Measurements from ENCODE around the gene AKAP4.

AKAP4 gene

DNA sequence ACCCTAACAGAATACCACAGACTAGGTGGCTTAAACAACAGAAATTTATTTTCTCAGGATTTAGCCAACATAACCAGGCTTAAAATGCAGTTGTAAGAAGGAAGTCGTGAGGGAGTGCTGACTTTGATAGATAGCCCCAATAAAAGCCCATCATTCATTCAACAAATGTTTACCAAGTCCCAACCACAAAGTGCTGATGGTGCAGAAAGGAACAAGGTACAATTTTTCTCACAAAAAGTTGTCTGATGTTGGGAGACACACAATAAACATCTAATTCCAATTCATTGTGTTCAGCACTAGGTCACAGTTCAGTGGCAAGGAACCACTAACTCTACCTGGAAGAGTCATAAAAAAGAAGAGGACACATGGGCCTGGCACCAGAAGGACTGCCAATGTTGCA lies 42.2 kb downstream of the AKAP4 start:
- H3K27ac Mint-ChIP-seq, result no peak overlapping the region
- H3K4me3 Mint-ChIP-seq, result no peak overlapping the region
- H3K9me3 Mint-ChIP-seq, result no peaks in the 10 kb centered on the region
- no peaks in the 10 kb centered on the region for H3K4me1 Mint-ChIP-seq (ENCODE audit: low read depth)
- no peaks in the 10 kb centered on the region for H3K36me3 Mint-ChIP-seq (ENCODE audit: low read depth)
- H3K27me3 Mint-ChIP-seq, result no peaks in the 10 kb centered on the region

DNA sequence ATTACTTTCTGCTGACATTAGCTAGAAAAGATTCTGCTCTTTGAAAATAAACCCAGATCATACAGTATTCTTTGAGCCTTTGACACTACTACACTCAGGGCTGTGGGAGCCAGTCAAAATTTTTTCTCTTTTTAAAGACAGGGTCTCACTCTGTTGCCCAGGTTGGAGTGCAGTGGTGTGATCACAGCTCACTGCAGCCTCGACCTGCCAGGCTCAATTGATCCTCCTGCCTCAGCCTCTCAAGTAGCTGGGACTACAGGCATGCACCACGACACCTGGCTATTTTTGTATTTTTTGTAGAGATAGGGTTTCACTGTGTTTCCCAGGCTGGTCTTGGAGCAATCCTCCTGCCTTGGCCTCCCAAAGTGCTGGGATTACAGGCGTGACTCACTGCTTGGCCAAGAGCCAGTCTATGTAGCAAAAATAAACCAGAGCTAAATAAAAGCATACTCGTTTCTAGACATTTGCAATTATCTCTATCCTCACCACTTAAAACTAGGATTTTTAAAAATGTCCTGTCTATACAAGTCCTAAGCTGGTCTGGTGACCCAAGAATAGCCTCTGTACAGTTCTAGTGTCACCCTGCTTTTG lies 43.2 kb downstream of the AKAP4 start:
- H3K27ac Mint-ChIP-seq, result no peak overlapping the region
- no peaks in the 10 kb centered on the region for H3K27me3 Mint-ChIP-seq
- no peaks in the 10 kb centered on the region for H3K4me1 Mint-ChIP-seq (ENCODE audit: low read depth)
- H3K9me3 Mint-ChIP-seq, result no peaks in the 10 kb centered on the region
- no peak overlapping the region for H3K4me3 Mint-ChIP-seq
- H3K36me3 Mint-ChIP-seq (ENCODE audit: low read depth), result no peaks in the 10 kb centered on the region

DNA sequence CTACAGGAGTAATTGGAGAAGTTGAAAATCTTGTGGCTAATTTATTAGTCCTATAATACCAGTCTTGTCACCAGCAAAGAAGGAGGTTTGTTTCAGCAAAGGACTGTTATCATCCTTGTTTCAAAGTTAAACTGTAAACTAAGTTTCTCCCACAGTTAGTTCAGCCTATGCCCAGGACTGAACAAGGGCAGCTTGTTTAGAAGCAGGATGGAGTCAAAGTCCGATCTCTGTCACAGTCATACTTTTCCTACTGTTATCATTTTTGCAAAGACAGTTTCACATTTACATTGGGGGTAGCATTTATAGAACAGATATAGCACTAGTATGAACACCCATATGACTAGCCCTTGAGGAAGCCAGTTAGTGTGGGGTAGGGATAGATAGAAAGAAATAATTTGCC lies 46.4 kb downstream of the AKAP4 start:
- H3K27ac Mint-ChIP-seq, result no peak overlapping the region
- H3K4me3 Mint-ChIP-seq, result no peak overlapping the region

DNA sequence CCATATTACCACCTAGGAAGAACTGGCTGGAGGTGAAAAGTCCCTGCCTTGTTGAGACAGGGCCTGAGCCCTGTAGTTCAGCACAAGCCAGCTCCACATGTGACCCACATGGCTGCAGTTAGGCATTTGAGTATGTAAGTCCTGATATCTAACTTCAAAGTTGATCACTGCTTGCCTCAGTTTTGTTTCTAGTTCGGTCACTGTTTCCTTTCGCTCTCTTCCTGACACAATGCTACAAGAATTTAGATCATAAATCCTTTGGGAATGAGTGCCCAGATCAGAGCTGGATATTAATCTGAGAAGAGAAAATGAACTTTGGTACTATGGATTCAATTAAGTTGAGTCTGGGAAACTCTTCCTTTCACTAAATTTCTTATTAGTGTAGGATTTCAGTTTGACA lies 48.4 kb downstream of the AKAP4 start:
- no peaks in the 10 kb centered on the region for H3K27me3 Mint-ChIP-seq
- no peaks in the 10 kb centered on the region for H3K4me1 Mint-ChIP-seq (ENCODE audit: low read depth)
- H3K4me3 Mint-ChIP-seq, result no peak overlapping the region
- H3K36me3 Mint-ChIP-seq (ENCODE audit: low read depth), result no peaks in the 10 kb centered on the region
- H3K27ac Mint-ChIP-seq, result no peak overlapping the region
- H3K9me3 Mint-ChIP-seq, result no peaks in the 10 kb centered on the region

More for the DNA sequence above, 46.4 kb downstream of the AKAP4 start:
- H3K27me3 Mint-ChIP-seq, result no peaks in the 10 kb centered on the region
- no peaks in the 10 kb centered on the region for H3K36me3 Mint-ChIP-seq (ENCODE audit: low read depth)
- no peaks in the 10 kb centered on the region for H3K9me3 Mint-ChIP-seq
- no peaks in the 10 kb centered on the region for H3K4me1 Mint-ChIP-seq (ENCODE audit: low read depth)

DNA sequence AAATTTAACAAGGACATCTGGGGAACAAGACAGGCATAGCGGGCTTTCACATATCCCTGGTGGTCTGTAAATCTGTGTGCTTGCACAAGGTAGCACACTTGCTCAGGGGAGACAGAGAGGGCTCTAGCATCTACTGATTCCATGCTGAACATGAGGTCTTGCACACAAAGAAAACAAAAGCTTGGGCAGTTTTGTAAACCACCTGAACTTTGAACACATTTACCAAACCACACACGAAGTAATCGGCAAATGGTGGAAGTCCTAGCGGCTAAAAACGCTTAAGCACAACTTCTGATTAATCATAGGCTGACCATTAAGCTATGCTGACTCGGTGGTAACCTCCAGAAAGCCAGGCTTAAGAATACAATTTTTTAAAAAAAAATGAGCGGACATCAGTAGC lies 52.8 kb downstream of the AKAP4 start:
- H3K4me1 Mint-ChIP-seq (ENCODE audit: low read depth), result no peaks in the 10 kb centered on the region
- no peak overlapping the region for H3K27ac Mint-ChIP-seq
- no peaks in the 10 kb centered on the region for H3K27me3 Mint-ChIP-seq
- no peaks in the 10 kb centered on the region for H3K36me3 Mint-ChIP-seq (ENCODE audit: low read depth)
- H3K4me3 Mint-ChIP-seq, result no peak overlapping the region
- no peaks in the 10 kb centered on the region for H3K9me3 Mint-ChIP-seq

Measured in stimulated activated naive CD8-positive, alpha-beta T cell treated with anti-CD3 and anti-CD28 coated beads, Interleukin-15, Interleukin-2, amounts not matched to agents 100 ng/mL and 50 ng/mL, for 24 hours (primary cell).